Breast epithelium (tissue), 3 donors: ENCODE results near the gene CELA3B.
"Not testable (repeated sequence)": the region's sequence is repeated elsewhere in the genome, so short reads cannot be mapped to it uniquely, and the experiment has no call there.

ENCODE experiments used
- CTCF ChIP-seq, 3 donors: fragments of 450-650 bp; IDR thresholded peaks; one replicate each; pipeline ENCODE4 v1.5.1; 2016 to 2017; ENCODE audit warnings: antibody characterized with exemption in 3 of 3, mild to moderate bottlenecking in 3 of 3, moderate library complexity in 3 of 3
- POLR2A ChIP-seq: fragments of 450-650 bp; IDR thresholded peaks from one replicate; pipeline ENCODE4 v1.6.1; 2016; ENCODE audit warnings: antibody characterized with exemption, mild to moderate bottlenecking, moderate library complexity
- POLR2AphosphoS5 ChIP-seq, 3 donors: sonication (generic); formaldehyde crosslinking; IDR thresholded peaks; one replicate each; pipeline ENCODE4 v1.6.1; 2017; ENCODE audit warnings: antibody characterized with exemption in 3 of 3

GRCh38 chr1:21975296-21975695 is 1.5 kb upstream of the CELA3B start:
- TF ChIP-seq CTCF (IDR thresholded peaks at IDR 0.05); POLR2AphosphoS5 (IDR thresholded peaks at IDR 0.05); POLR2A: not testable (repeated sequence)
